Stimulated activated CD8-positive, alpha-beta memory T cell treated with anti-CD3 and anti-CD28 coated beads, Interleukin-7, amount 100 ng/mL, for 24 hours (primary cell): ENCODE measurements around the gene CCDC83.

Experiments used
- DNase-seq: peaks from one replicate; pipeline ENCODE4 v3.0.0-alpha.2; 2020; ENCODE audit warnings: low read depth

CCDC83 gene

GRCh38 chr11:85855341-85855656 lies at the start of gene CCDC83:
Gene CCDC83 (plus strand): TSS chr11:85855383. CDS start chr11:85865124, 9,741 bp downstream.
- DNase-seq, result no peak

- DNase-seq, result no peak
Observed at GRCh38 chr11:85805387-85805786, 49.8 kb upstream of the CCDC83 start.

GRCh38 chr11:85806016-85806415 lies 49.2 kb upstream of the CCDC83 start:
- no peak for DNase-seq

GRCh38 chr11:85806876-85807275 lies 48.3 kb upstream of the CCDC83 start:
- no peak for DNase-seq

- no peak for DNase-seq
Observed at GRCh38 chr11:85809191-85809590, 46.0 kb upstream of the CCDC83 start.

- no peak for DNase-seq
Observed at GRCh38 chr11:85809863-85810262, 45.3 kb upstream of the CCDC83 start.

- DNase-seq, result no peak
Observed at GRCh38 chr11:85810521-85810870, 44.7 kb upstream of the CCDC83 start.

GRCh38 chr11:85810871-85811611 lies 44.1 kb upstream of the CCDC83 start, which contains the start of gene SYTL2:
Gene SYTL2 (minus strand): TSS chr11:85811141. CDS start chr11:85757725, 53,416 bp downstream.
- peak; percentile 52 for DNase-seq

- DNase-seq, result no peak
Observed at GRCh38 chr11:85811624-85812023, 43.6 kb upstream of the CCDC83 start.

GRCh38 chr11:85813721-85814120 lies 41.5 kb upstream of the CCDC83 start:
- no peak for DNase-seq

- no peak for DNase-seq
Observed at GRCh38 chr11:85815186-85815931, 39.8 kb upstream of the CCDC83 start.

GRCh38 chr11:85819441-85819840 lies 35.7 kb upstream of the CCDC83 start:
- DNase-seq, result no peak

- DNase-seq, result no peak
Observed at GRCh38 chr11:85821636-85822035, 33.5 kb upstream of the CCDC83 start.

- DNase-seq, result no peak
Observed at GRCh38 chr11:85822814-85823213, 32.4 kb upstream of the CCDC83 start.

GRCh38 chr11:85823816-85824215 lies 31.4 kb upstream of the CCDC83 start:
- DNase-seq, result no peak

- no peak for DNase-seq
Observed at GRCh38 chr11:85825616-85826015, 29.6 kb upstream of the CCDC83 start.

- DNase-seq, result no peak
Observed at GRCh38 chr11:85826116-85826855, 28.9 kb upstream of the CCDC83 start.

- DNase-seq, result no peak
Observed at GRCh38 chr11:85827748-85828639, 27.2 kb upstream of the CCDC83 start.

GRCh38 chr11:85828640-85828978 lies 26.6 kb upstream of the CCDC83 start:
- no peak for DNase-seq

GRCh38 chr11:85829172-85829571 lies 26.0 kb upstream of the CCDC83 start:
- DNase-seq, result no peak

- no peak for DNase-seq
Observed at GRCh38 chr11:85831050-85831449, 24.1 kb upstream of the CCDC83 start.

- no peak for DNase-seq
Observed at GRCh38 chr11:85835263-85835662, 19.9 kb upstream of the CCDC83 start.
